ENCODE measurements around the gene TCF4.

DNA sequence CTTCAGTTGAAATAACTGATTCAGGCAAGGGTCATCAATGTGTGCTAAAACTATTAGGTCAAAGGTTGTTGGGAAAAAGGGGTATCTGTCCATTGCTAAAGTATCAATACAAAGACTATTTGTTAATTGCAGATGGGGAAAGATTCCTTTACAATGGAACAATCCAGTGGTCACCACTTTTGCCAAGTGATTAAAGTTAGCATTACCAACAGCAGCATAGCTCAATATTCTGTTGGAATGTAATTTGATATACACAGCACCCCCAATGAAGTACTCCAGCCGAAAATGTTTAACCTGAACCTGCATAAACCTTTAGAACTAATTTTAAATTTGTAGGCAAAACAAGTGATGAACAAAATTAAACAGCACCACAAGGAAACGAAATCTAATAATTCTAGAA lies 191.0 kb downstream of the TCF4 start:
- TF ChIP-seq POLR2AphosphoS5 (IDR thresholded peaks at IDR 0.05) = no peak
- TF ChIP-seq, protein P1, sequence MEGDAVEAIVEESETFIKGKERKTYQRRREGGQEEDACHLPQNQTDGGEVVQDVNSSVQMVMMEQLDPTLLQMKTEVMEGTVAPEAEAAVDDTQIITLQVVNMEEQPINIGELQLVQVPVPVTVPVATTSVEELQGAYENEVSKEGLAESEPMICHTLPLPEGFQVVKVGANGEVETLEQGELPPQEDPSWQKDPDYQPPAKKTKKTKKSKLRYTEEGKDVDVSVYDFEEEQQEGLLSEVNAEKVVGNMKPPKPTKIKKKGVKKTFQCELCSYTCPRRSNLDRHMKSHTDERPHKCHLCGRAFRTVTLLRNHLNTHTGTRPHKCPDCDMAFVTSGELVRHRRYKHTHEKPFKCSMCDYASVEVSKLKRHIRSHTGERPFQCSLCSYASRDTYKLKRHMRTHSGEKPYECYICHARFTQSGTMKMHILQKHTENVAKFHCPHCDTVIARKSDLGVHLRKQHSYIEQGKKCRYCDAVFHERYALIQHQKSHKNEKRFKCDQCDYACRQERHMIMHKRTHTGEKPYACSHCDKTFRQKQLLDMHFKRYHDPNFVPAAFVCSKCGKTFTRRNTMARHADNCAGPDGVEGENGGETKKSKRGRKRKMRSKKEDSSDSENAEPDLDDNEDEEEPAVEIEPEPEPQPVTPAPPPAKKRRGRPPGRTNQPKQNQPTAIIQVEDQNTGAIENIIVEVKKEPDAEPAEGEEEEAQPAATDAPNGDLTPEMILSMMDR (IDR thresholded peaks at IDR 0.05) = no peak
- no peak for TF ChIP-seq POLR2A (IDR thresholded peaks at IDR 0.05)
- no peak for TF ChIP-seq EP300 (IDR thresholded peaks at IDR 0.05)

All from sigmoid colon (tissue), 4 donors.